ENCODE measurements around the gene FOXN3. TPM values are rescaled to one million over a fixed set of nuclear protein-coding genes. Genes with fewer than 3 reads are reported as not detected.

Gene FOXN3
- total and polyA plus RNA-seq, 8 donors: 8.8 to 58.0 (median 31.7) TPM

GRCh38 chr14:89249065-89249695 is 167.9 kb downstream of the FOXN3 start:
- Histone ChIP-seq H3K9me3 (no peaks in the 10 kb centered on the region), H3K4me1 (no peaks in the 10 kb centered on the region), H3K36me3 (no peaks in the 10 kb centered on the region), H3K27me3 (no peaks in the 10 kb centered on the region), H3K4me3 (no peak overlapping the region), H3K27ac (no peak overlapping the region)
- TF ChIP-seq CTCF (IDR thresholded peaks at IDR 0.05): no peak
- WGBS, 2 donors: 94% methylated on average over 7 of the region's 7 CpGs
- DNase-seq (no peak), FAIRE-seq (no peak), ATAC-seq (peak in 1 of 4 donors; percentile 25)
- intact Hi-C loops (cut with DNase I): no loop called here

GRCh38 chr14:89248411-89249064 is 168.5 kb downstream of the FOXN3 start:
- DNase-seq (no peak), ATAC-seq (no peak), FAIRE-seq (no peak)
- Histone ChIP-seq H3K4me3 (no peak overlapping the region), H3K27me3 (no peaks in the 10 kb centered on the region), H3K9me3 (no peaks in the 10 kb centered on the region), H3K36me3 (no peaks in the 10 kb centered on the region), H3K27ac (no peak overlapping the region), H3K4me1 (no peaks in the 10 kb centered on the region)
- WGBS, 2 donors: 84 to 95% methylated on average over 5 of the region's 5 CpGs
- intact Hi-C loops (cut with DNase I): no loop called here
- no peak for TF ChIP-seq CTCF (IDR thresholded peaks at IDR 0.05)

- ATAC-seq (no peak), FAIRE-seq (no peak), DNase-seq (no peak)
- Histone ChIP-seq H3K4me3 (no peak overlapping the region), H3K9me3 (no peaks in the 10 kb centered on the region), H3K36me3 (no peaks in the 10 kb centered on the region), H3K27ac (no peak overlapping the region), H3K4me1 (no peaks in the 10 kb centered on the region), H3K27me3 (no peaks in the 10 kb centered on the region)
- intact Hi-C loops (cut with DNase I): no loop called here
- WGBS, 2 donors: 81% methylated on average over 3 of the region's 3 CpGs
- no peak for TF ChIP-seq CTCF (IDR thresholded peaks at IDR 0.05)
These were observed 169.4 kb downstream of the FOXN3 start for GRCh38 chr14:89247457-89248122.

GRCh38 chr14:89246290-89246689 is 170.7 kb downstream of the FOXN3 start:
- DNase-seq (no peak), ATAC-seq (no peak), FAIRE-seq (no peak)
- no peaks in the 10 kb centered on the region for H3K36me3 ChIP-seq
- H3K27ac ChIP-seq: no peak overlapping the region
- TF ChIP-seq CTCF (IDR thresholded peaks at IDR 0.05): no peak
- no peak overlapping the region for H3K4me3 ChIP-seq
- H3K9me3 ChIP-seq: no peaks in the 10 kb centered on the region
- intact Hi-C loops (cut with DNase I): no loop called here
- 92 to 95% methylated on average over 8 of the region's 8 CpGs for WGBS, 2 donors
- no peaks in the 10 kb centered on the region for H3K27me3 ChIP-seq
- H3K4me1 ChIP-seq: no peaks in the 10 kb centered on the region

GRCh38 chr14:89245802-89246201 is 171.2 kb downstream of the FOXN3 start:
- ATAC-seq (no peak), FAIRE-seq (no peak), DNase-seq (no peak)
- Histone ChIP-seq H3K4me3 (no peak overlapping the region), H3K27ac (no peak overlapping the region), H3K36me3 (no peaks in the 10 kb centered on the region), H3K27me3 (no peaks in the 10 kb centered on the region), H3K9me3 (no peaks in the 10 kb centered on the region), H3K4me1 (no peaks in the 10 kb centered on the region)
- intact Hi-C loops (cut with DNase I): no loop called here
- TF ChIP-seq CTCF (IDR thresholded peaks at IDR 0.05): no peak
- 95 to 96% methylated on average over 9 of the region's 9 CpGs for WGBS, 2 donors

All from pancreas (tissue), 10 donors.